GM21367 (cell line): Measurements from ENCODE around the gene LARGE2.

ENCODE experiments used
- ATAC-seq: cut with Tn5 transposase; IDR thresholded peaks from one replicate; pipeline ENCODE4 v1.9.1; 2021; ENCODE audit not compliant: unreplicated experiment

LARGE2 gene

GRCh38 chr11:45949992-45950407 lies 27.5 kb downstream of the LARGE2 start:
- ATAC-seq, result no peak

GRCh38 chr11:45959851-45960250 lies 37.4 kb downstream of the LARGE2 start:
- no peak for ATAC-seq

- ATAC-seq, result no peak
Measured at GRCh38 chr11:45960387-45961095, 38.1 kb downstream of the LARGE2 start.

- ATAC-seq, result no peak
Measured at GRCh38 chr11:45961751-45962240, 39.3 kb downstream of the LARGE2 start.

- ATAC-seq, result no peak
Measured at GRCh38 chr11:45964911-45965389, 42.5 kb downstream of the LARGE2 start.

GRCh38 chr11:45967506-45967905 lies 45.0 kb downstream of the LARGE2 start:
- ATAC-seq, result no peak

GRCh38 chr11:45968901-45969300 lies 46.4 kb downstream of the LARGE2 start:
- ATAC-seq, result no peak

GRCh38 chr11:45973601-45974000 lies 51.1 kb downstream of the LARGE2 start:
- no peak for ATAC-seq

- ATAC-seq, result no peak
Measured at GRCh38 chr11:45974806-45975205, 52.4 kb downstream of the LARGE2 start.
